ENCODE data around the gene FOXD1. TPM values are rescaled to one million over a fixed set of nuclear protein-coding genes. Genes with fewer than 3 reads are reported as not detected.

Gene FOXD1
- total RNA-seq, 1 donor from 2014 or later: 0.09 TPM

- Mint-ChIP-seq H3K4me1 (peaks cover 13% of the 10 kb centered on the region), H3K27ac (no peak overlapping the region), H3K27me3 (ENCODE audit: low read depth) (peaks cover 92% of the 10 kb centered on the region), H3K36me3 (no peaks in the 10 kb centered on the region), H3K4me3 (no peak overlapping the region), H3K9me3 (no peaks in the 10 kb centered on the region)
- no peak for DNase-seq (ENCODE audit: low spot score in 2 of 2, unreplicated experiment in 2 of 2)
- TF ChIP-seq, protein P1, sequence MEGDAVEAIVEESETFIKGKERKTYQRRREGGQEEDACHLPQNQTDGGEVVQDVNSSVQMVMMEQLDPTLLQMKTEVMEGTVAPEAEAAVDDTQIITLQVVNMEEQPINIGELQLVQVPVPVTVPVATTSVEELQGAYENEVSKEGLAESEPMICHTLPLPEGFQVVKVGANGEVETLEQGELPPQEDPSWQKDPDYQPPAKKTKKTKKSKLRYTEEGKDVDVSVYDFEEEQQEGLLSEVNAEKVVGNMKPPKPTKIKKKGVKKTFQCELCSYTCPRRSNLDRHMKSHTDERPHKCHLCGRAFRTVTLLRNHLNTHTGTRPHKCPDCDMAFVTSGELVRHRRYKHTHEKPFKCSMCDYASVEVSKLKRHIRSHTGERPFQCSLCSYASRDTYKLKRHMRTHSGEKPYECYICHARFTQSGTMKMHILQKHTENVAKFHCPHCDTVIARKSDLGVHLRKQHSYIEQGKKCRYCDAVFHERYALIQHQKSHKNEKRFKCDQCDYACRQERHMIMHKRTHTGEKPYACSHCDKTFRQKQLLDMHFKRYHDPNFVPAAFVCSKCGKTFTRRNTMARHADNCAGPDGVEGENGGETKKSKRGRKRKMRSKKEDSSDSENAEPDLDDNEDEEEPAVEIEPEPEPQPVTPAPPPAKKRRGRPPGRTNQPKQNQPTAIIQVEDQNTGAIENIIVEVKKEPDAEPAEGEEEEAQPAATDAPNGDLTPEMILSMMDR (IDR thresholded peaks at IDR 0.05; ENCODE audit: unreplicated experiment): no peak
These were observed 26.4 kb downstream of the FOXD1 start for GRCh38 chr5:73422164-73422563.

- H3K4me3 Mint-ChIP-seq: no peak overlapping the region
- H3K4me1 Mint-ChIP-seq: peaks cover 13% of the 10 kb centered on the region
- peaks cover 92% of the 10 kb centered on the region for H3K27me3 Mint-ChIP-seq (ENCODE audit: low read depth)
These were observed 27.9 kb downstream of the FOXD1 start for GRCh38 chr5:73420666-73421065.

GRCh38 chr5:73419465-73420390, 28.8 kb downstream of the FOXD1 start:
- TF ChIP-seq, protein P1 (IDR thresholded peaks at IDR 0.05; ENCODE audit: unreplicated experiment): no peak
- H3K9me3 Mint-ChIP-seq: no peaks in the 10 kb centered on the region
- peak overlapping the region; percentile 59 for H3K4me3 Mint-ChIP-seq
- H3K27me3 Mint-ChIP-seq (ENCODE audit: low read depth): peaks cover 97% of the 10 kb centered on the region
- peak; percentile 27 to 58 for DNase-seq (ENCODE audit: low spot score in 2 of 2, unreplicated experiment in 2 of 2)
- H3K36me3 Mint-ChIP-seq: no peaks in the 10 kb centered on the region
- no peak overlapping the region for H3K27ac Mint-ChIP-seq
- peaks cover 13% of the 10 kb centered on the region for H3K4me1 Mint-ChIP-seq

More at GRCh38 chr5:73420666-73421065, 27.9 kb downstream of the FOXD1 start:
- TF ChIP-seq, protein P1 (IDR thresholded peaks at IDR 0.05; ENCODE audit: unreplicated experiment): no peak
- Mint-ChIP-seq H3K36me3 (no peaks in the 10 kb centered on the region), H3K27ac (no peak overlapping the region), H3K9me3 (no peaks in the 10 kb centered on the region)
- no peak for DNase-seq (ENCODE audit: low spot score in 2 of 2, unreplicated experiment in 2 of 2)

DNA sequence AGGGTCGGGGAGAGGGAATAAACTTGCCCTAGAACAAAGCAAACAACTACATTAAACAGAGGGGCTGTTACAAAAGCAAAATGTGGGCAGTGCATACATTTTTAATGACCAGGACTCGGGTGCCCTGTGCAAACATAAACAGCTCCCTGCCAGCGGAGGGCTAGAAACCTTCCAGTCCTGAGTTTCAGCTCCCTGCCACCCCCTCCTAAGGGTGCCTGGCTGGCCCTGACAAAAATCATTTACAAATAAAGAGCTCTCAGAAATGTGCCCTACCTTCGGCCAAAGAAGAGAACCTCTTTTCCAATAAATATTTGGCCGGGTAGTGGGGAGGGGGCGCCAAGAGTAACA, 29.5 kb downstream of the FOXD1 start:
- Mint-ChIP-seq H3K4me1 (peaks cover 7% of the 10 kb centered on the region), H3K27ac (no peak overlapping the region), H3K4me3 (peak overlapping the region; percentile 58), H3K9me3 (peaks cover 2% of the 10 kb centered on the region), H3K27me3 (ENCODE audit: low read depth) (peaks cover 97% of the 10 kb centered on the region), H3K36me3 (no peaks in the 10 kb centered on the region)
- DNase-seq (ENCODE audit: low spot score in 2 of 2, unreplicated experiment in 2 of 2): no peak
- TF ChIP-seq, protein P1 (IDR thresholded peaks at IDR 0.05; ENCODE audit: unreplicated experiment): no peak

DNA sequence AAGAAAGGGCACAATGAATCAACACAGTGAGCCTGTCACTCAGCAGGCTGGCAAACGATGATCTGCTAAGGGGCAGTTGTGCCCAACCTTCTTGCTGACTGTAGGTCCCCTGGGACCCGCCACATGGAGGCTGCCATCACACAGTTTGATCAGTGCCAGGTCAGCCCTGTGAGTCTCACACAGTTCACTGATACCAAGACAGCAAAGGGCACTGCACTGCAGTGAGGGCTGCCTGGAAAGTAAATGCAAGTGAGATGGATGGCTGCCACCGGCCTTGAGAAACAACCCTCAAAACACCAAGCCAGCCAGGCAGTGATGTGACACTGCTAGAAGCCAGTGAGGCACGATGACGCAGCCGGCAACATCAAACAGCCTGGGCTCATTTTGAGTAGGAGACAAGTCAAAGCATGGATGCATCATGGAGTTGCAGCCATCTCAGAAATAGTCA, 30.3 kb downstream of the FOXD1 start:
- H3K9me3 Mint-ChIP-seq: peaks cover 2% of the 10 kb centered on the region
- peaks cover 5% of the 10 kb centered on the region for H3K4me1 Mint-ChIP-seq
- no peak for DNase-seq (ENCODE audit: low spot score in 2 of 2, unreplicated experiment in 2 of 2)
- no peak overlapping the region for H3K4me3 Mint-ChIP-seq
- no peaks in the 10 kb centered on the region for H3K36me3 Mint-ChIP-seq
- H3K27me3 Mint-ChIP-seq (ENCODE audit: low read depth): peaks cover 97% of the 10 kb centered on the region
- no peak overlapping the region for H3K27ac Mint-ChIP-seq
- TF ChIP-seq, protein P1 (IDR thresholded peaks at IDR 0.05; ENCODE audit: unreplicated experiment): no peak

Data from mesothelial cell of epicardium (in vitro differentiated cells).